IPS DF 19.7 (cell line): ENCODE results near the gene TRIM27.
"Not testable (repeated sequence)": the region's sequence is repeated elsewhere in the genome, so short reads cannot be mapped to it uniquely, and the experiment has no call there.

Experiments
- DNase-seq: peaks from one replicate; pipeline ENCODE4 v3.0.0-alpha.2; 2013; ENCODE audit warnings: low read depth, low spot score

Gene TRIM27

GRCh38 chr6:28864326-28864923, 59.4 kb downstream of the TRIM27 start:
- DNase-seq: no peak

DNA sequence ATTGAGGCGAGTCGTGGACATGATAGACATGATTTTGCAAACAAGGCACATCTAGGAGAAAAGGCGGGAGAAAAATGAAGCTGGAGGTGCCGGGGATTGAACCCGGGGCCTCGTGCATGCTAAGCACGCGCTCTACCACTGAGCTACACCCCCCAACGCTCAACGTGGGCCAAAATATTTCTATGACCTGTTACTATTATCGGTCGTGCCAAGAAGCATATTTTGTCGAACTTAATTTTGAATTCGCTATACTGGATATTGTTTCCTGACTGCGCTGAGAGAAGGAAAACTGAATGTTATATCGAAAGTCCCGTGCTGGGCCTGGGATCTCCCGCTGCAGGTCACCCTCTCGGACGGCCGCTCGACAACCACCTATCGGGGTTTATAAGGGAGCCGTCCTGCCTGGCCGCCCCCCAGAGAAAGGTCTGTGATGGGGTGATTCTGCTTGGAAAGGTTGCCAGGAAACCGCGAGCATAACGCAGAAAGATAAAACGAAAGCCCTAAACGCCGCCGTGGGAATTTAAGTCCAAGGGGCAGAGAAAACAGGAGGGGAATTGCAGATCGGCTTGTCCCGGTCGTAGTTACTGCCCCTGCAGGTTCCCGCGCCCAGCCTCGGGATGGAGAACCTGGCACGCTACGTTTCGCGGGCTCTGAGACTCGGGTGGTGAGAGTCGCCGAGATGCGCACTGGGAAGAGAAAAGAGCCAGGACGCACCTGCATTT, 60.0 kb downstream of the TRIM27 start:
- no peak for DNase-seq

GRCh38 chr6:28862077-28862476, 61.7 kb downstream of the TRIM27 start:
- no peak for DNase-seq

GRCh38 chr6:28861339-28861738, 62.4 kb downstream of the TRIM27 start:
- DNase-seq: no peak

GRCh38 chr6:28860581-28860980, 63.2 kb downstream of the TRIM27 start:
- no peak for DNase-seq

DNA sequence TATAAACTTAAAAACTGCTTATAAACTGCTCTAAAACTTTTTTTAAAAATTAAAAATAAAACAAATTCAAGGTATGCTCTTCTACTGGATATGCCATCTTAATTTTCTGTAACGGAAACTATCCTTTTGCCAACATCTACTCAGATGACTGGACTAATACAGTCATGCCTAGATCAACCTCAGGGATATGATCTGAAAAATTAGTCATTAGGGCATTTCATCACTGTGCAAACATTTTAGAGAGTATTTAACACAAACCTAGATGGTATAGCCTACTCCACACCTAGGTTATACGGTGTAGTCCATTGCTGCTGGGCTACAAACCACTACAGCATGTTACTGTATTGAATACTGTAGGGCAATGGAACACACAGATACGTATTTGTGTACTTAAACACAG, 64.8 kb downstream of the TRIM27 start:
- no peak for DNase-seq

- no peak for DNase-seq
Observed at GRCh38 chr6:28856620-28857005, 67.2 kb downstream of the TRIM27 start.

GRCh38 chr6:28854405-28854804, 69.4 kb downstream of the TRIM27 start:
- not testable (repeated sequence) for DNase-seq
